NCI-H774 (cell line): Measurements from ENCODE around the gene RELN.

Experiments used
- DNase-seq: peaks from one replicate; lab custom pipeline; 2025; lab: John Stamatoyannopoulos, UW

Gene RELN

GRCh38 chr7:103683348-103683747 lies 306.1 kb downstream of the RELN start:
- no peak for DNase-seq

GRCh38 chr7:103680161-103681144 lies 309.0 kb downstream of the RELN start:
- DNase-seq = no peak

DNA sequence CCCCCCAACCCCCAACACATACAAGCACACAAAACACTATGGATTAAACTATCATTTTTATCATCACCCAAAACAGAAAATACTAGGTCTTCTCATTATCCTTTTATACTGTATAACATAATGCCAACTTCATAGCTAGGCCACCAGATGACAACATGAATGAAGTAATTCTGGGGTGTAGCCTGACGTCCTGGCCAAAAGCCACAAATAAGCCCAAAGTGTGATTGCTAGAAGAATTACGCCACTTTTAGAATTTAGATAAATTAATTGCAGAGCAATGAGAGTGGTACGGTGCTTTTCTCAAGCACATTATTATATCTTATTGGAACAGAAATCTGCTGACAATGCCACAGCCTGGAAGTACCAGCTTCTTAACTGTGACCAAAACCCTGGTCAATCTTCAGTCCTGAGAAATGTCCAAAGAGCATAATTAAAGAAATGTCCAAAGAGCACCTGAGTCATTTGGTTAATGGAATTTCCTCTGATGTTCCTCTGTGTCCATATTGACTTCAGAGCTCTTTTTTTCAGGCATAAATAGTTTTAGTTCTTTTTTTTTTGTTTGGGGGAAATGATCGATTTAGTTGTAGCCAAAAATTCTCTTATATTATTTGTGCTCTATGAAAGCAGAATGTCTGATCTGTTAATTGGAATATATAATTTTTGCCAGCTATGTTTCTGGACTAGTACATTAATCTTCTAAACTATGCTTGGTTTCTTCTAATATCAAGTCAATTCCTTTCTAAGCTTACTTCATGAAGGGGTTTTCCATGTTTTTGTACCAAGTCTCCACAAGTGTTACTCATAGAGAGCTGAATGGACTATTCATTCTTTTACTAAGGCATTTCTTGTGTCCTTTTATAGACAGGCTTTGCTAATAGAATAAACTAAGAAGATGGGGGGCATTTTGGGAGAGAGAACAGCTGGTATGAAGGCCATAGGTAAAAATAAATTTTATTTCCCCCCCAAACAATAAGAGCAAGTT lies 310.0 kb downstream of the RELN start:
- DNase-seq = no peak

- no peak for DNase-seq
Observed at GRCh38 chr7:103668279-103668941, 321.0 kb downstream of the RELN start.

GRCh38 chr7:103666326-103666725 lies 323.1 kb downstream of the RELN start:
- DNase-seq = no peak

GRCh38 chr7:103664577-103664976 lies 324.9 kb downstream of the RELN start:
- no peak for DNase-seq

DNA sequence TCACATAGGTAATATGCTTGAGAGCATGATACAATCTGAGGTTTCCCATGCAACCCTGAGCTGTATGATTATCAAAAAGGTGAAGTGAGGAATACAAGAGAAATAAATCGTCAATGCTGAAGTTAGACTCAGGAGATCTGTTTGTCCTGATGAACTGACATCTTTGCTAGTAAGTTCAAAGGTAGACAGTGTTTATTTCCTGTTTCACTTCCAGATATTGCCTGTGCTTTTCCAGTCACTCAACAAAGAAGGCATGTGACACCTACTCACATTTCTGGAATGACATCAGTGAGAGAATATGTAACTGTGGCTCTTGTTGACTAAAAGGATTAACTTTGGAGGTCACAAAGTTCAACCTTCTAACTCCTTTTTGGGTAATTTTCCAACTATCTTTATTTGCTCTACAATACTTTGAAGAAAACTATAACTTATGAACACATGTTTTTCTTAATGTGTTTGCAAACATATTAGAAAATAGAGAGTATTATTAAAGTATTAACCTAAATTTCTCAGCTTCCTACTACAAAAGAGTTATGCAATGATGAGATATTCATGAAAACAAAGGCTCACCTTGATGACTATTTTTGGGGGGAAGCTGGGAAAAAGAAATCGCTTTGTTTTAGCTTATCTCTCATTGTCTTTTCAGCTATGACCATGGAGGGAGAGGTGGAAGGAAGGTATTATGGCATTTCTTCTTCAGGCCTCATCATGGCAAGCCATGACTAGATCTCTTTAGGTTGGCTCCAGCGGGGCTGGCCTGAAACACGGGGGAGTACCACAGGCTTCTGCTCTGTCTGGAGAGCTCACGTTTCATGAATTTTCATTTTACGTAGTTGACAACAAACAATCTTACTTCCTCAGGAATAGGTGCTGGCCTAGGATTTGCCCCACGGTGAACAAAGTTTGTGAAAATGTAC lies 328.7 kb downstream of the RELN start:
- no peak for DNase-seq

GRCh38 chr7:103658055-103659005 lies 331.1 kb downstream of the RELN start:
- no peak for DNase-seq

- no peak for DNase-seq
Observed at GRCh38 chr7:103657474-103657894, 332.0 kb downstream of the RELN start.

GRCh38 chr7:103656221-103656620 lies 333.2 kb downstream of the RELN start:
- no peak for DNase-seq

GRCh38 chr7:103651593-103652377 lies 337.7 kb downstream of the RELN start:
- DNase-seq = peak; percentile 23

- no peak for DNase-seq
Observed at GRCh38 chr7:103649052-103649451, 340.4 kb downstream of the RELN start.

DNA sequence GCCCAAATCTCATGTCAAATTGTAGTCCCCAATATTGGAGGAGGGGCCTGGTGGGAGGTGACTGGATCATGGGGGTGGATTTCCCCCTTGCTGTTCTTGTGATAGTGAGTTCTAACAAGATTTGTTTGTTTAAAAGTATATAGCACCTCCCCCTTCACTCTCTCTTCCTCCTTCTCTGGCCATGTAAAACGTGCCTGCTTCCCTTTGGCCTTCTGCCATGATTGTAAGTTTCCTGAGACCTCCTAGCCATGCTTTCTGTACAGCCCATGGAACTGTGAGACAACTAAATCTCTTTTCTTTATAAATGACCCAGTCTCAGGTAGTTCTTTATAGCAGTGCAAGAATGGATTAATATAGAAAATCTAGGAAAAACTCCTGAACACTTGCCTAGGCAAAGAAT lies 341.3 kb downstream of the RELN start:
- no peak for DNase-seq

DNA sequence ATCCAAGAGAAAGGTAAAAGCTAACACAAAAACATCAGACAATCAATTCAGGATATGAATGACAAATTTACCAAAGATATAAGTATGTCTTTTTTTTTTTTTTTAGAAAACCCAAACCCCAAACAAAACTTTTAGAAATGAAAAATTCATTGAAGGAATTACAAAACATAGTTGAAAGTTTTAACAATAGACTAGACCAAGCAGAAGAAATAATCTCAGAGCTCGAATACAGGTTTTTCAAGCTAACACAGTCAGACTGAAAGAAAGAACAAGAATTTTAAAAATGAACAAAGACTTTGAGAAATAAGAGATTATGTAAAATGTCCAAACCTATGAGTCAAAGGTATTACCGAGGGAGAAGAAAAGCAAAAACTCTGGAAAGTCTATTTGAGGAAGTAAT lies 345.1 kb downstream of the RELN start:
- no peak for DNase-seq

DNA sequence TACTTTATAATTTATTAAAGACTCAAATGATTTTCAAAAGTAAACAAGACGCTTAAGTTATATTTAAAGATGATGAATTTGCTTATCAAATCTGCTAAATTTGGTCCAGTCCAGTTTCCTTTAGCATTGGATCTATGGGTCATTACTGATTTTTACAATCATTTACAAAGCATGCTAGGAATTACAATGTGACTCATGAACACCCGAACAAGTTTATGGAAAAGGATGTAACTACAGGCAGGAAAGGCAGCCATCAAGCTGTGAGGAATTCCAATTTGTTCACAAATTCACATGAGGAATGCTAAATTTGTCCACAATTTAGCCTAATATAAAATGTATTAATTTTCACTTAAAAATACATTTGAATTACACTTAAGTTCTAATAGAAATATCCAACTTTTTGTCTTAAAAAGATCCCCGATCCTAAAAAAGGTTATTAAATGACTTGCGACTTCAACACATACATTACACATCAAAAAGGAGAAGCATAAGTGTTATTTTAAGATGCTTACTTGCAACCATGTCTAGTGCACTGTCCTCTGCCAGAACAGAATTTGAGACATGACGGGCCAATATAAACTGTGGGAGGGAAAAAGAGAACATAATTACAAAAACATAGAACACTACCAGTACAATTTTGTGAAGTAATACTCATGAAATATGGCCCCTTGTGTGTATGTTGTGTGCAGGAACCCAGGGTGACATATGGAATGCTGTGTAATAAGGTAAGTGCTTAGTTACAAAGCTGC lies 349.3 kb downstream of the RELN start:
- DNase-seq = no peak

DNA sequence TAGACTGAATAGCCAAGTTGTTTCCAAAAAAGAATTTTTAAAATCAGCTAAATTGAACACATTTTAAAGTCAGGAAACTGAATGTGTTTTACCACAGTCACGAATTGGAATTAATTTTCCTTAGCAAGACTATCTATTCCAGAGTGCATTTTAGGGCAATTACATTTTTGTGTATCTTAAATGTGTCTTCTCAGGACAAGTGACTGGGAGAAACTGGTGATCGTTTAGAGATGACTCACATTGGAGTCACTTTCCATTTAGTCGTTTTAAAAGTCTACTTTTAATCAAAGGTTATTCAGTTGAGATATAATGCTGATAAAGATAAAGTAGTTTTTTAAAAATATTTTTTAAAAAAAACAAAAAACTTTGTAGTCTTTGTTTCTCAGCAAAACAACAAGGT lies 351.7 kb downstream of the RELN start:
- no peak for DNase-seq

DNA sequence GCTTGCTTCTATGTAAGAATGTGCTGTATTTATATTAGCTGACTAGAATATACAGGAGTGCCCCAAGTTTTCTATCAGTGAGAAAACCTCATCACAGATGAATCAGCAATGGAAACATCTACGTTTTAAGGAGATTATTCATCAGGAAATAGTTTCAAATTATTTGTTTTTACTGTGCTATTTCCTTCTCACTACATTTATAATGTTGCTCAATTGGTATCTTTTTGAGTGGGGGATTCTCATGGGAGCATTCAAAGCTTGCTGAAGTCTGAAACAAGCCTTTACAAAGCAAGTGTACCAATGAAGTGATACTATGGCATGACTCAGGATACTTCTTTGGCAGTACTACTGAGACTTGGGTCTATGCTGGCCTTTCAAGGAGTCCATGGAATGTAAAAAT lies 352.4 kb downstream of the RELN start:
- no peak for DNase-seq

- no peak for DNase-seq
Observed at GRCh38 chr7:103636153-103636552, 353.3 kb downstream of the RELN start.
